Rectal smooth muscle tissue (tissue), 1 donor: Measurements from ENCODE around the gene CHRM4.

Experiments
- H3K27ac ChIP-seq: one replicate; pipeline ENCODE4 v1.7.0; 2013; ENCODE audit warnings: low read depth, low read length, inconsistent platforms
- H3K27me3 ChIP-seq: one replicate; pipeline ENCODE4 v1.7.0; 2013; ENCODE audit warnings: low read length; ENCODE audit not compliant: control insufficient read depth, insufficient read depth
- H3K36me3 ChIP-seq: one replicate; pipeline ENCODE4 v1.7.0; 2013; ENCODE audit warnings: low read length; ENCODE audit not compliant: control insufficient read depth, insufficient read depth
- H3K4me1 ChIP-seq: one replicate; pipeline ENCODE4 v1.7.0; 2013; ENCODE audit warnings: low read length; ENCODE audit not compliant: control insufficient read depth, insufficient read depth
- H3K4me3 ChIP-seq: one replicate; pipeline ENCODE4 v1.7.0; 2013; ENCODE audit warnings: low read length
- H3K9ac ChIP-seq: one replicate; pipeline ENCODE4 v1.7.0; 2013; ENCODE audit warnings: low read length

Gene CHRM4

DNA sequence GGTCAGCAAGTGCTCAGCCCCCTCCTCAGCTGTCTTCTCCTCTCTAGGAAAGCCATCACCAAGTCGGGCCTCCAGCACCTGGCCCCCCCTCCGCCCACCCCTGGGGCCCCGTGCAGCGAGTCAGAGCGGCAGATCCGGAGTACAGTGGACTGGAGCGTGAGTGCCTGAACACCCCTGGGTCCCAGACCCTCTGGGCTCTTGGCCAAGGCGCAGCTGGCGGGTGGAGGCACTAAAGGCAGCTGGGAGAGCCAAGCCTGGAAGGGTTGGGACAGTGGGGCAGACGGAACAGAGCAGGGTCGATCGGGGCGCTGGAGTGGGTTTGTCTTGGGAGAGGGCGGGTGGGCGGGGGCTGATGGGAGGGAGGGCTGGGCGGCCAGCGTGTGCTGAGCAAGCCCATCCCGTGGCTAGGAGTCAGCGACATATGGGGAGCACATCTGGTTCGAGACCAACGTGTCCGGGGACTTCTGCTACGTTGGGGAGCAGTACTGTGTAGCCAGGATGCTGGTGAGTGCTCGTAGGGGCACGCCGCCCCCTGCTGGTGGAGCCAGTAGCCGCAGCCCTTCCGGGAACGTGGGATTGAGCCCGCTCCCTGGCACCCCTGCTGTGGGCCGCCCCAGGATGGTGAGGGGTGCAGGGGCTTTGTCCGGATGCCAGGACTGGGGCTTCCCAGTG lies 24.2 kb downstream of the CHRM4 start:
- Histone ChIP-seq H3K9ac (no peak overlapping the region), H3K36me3 (peaks cover 13% of the 10 kb centered on the region), H3K4me1 (peaks cover 14% of the 10 kb centered on the region), H3K4me3 (no peak overlapping the region), H3K27me3 (no peaks in the 10 kb centered on the region), H3K27ac (no peak overlapping the region)

DNA sequence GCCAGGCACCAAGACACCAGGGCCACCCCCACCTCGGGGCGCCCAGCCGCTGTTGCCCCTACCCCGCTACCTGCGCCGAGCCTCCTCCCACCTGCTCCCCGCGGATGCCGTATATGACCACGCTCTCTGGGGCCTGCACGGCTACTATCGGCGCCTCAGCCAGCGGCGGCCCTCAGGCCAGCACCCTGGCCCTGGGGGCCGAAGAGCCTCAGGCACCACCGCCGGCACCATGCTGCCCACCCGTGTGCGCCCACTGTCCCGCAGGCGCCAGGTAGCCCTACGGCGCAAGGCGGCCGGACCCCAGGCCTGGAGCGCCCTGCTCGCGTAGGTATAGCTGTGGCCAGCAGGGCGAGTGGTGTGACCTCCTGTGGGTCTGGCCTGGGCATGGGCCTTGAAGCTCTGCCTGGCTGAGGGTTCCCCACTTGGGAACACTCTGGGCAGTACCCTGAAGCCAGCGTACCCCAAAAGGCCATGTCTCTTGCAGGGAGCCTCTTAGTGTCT lies 24.9 kb downstream of the CHRM4 start:
- Histone ChIP-seq H3K9ac (no peak overlapping the region), H3K27ac (no peak overlapping the region), H3K4me3 (no peak overlapping the region), H3K27me3 (no peaks in the 10 kb centered on the region), H3K4me1 (peaks cover 21% of the 10 kb centered on the region), H3K36me3 (peaks cover 13% of the 10 kb centered on the region)

DNA sequence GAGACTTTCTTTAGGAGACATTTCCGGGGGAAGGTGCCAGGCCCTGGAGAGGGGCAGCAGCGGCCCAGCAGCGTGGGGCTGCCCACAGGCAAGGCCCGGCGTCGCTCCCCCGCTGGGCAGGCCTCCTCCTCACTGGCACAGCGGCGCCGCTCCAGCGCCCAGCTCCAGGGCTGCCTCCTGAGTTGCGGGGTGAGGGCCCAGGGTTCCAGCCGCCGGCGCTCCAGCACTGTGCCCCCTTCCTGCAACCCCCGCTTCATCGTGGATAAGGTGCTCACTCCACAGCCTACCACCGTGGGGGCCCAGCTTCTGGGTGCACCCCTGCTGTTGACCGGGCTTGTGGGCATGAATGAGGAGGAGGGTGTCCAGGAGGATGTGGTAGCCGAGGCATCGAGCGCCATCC lies 25.3 kb downstream of the CHRM4 start:
- peaks cover 21% of the 10 kb centered on the region for H3K4me1 ChIP-seq
- no peak overlapping the region for H3K9ac ChIP-seq
- no peaks in the 10 kb centered on the region for H3K27me3 ChIP-seq
- H3K27ac ChIP-seq: no peak overlapping the region
- peaks cover 13% of the 10 kb centered on the region for H3K36me3 ChIP-seq
- no peak overlapping the region for H3K4me3 ChIP-seq

DNA sequence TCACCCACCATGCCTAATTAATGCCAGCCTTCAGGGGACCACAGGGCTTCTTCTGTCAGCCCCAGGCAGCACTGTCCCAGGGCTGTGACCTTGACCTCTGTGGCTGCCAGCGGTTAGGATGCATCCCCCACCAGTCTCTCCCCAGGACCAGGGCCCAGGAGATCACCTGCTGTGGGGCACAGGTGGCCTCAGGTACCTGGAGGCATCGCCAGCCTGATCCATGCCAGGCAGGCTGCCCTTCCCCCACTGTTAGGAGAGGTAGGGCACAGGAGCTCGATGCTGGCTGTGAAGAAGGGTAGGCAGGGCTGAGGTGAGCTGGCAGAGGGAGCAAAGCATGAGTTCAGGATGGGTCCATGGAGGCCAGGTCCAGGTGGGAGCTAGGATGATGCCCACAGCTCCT lies 26.8 kb downstream of the CHRM4 start:
- H3K27me3 ChIP-seq: no peaks in the 10 kb centered on the region
- no peak overlapping the region for H3K27ac ChIP-seq
- H3K4me3 ChIP-seq: no peak overlapping the region
- H3K9ac ChIP-seq: no peak overlapping the region
- H3K4me1 ChIP-seq: peaks cover 27% of the 10 kb centered on the region
- H3K36me3 ChIP-seq: peaks cover 8% of the 10 kb centered on the region

DNA sequence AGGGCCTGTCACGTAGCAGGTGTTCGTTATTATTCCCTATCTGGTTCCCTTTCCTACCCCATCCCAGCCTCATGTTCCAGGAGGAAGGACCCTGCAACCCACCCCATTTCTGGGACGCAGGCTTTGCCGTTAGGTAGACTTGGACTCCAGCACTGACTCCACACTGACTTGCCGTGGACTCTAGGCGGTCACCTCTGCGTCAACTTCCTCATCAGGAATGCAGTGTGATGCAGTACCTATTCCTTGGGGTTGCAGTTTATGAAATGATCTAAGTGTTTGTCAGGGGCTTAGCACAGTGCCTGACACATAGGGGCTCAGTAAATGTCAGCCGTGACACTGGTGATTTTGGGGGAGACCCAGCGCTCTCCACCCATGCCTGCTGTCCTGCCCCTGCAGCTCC lies 27.5 kb downstream of the CHRM4 start:
- Histone ChIP-seq H3K4me1 (peaks cover 27% of the 10 kb centered on the region), H3K36me3 (peaks cover 7% of the 10 kb centered on the region), H3K27me3 (no peaks in the 10 kb centered on the region), H3K9ac (no peak overlapping the region), H3K4me3 (no peak overlapping the region), H3K27ac (no peak overlapping the region)

DNA sequence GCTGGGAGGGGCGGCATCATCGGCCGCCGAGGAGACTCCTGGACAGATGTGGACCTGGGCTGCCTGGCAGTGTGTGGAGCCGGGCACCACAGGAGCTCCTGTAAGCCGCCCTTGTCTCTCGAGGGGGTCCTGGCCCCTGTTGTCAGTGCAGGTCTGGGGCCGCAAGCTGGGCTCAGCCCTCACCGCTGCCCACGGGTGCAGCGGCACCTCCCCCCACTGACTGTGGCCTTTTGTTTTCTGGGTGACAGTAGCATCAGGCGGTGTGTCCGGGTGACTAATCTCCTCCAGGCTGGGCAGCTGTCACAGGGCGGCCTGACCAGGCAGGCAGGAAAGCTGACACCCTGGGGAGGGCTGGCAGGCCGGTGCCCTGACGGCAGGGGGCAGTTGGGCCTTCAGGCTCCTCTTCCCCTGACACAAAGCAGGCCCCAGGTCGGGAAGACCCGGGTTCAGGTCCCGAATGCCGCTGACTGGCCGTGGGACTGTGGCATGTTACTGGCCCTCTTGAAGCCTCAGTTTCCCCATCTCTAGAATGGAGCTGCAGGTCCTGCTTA lies 28.0 kb downstream of the CHRM4 start:
- no peak overlapping the region for H3K9ac ChIP-seq
- H3K27ac ChIP-seq: no peak overlapping the region
- H3K4me1 ChIP-seq: peaks cover 27% of the 10 kb centered on the region
- H3K36me3 ChIP-seq: peaks cover 7% of the 10 kb centered on the region
- H3K4me3 ChIP-seq: no peak overlapping the region
- no peaks in the 10 kb centered on the region for H3K27me3 ChIP-seq

DNA sequence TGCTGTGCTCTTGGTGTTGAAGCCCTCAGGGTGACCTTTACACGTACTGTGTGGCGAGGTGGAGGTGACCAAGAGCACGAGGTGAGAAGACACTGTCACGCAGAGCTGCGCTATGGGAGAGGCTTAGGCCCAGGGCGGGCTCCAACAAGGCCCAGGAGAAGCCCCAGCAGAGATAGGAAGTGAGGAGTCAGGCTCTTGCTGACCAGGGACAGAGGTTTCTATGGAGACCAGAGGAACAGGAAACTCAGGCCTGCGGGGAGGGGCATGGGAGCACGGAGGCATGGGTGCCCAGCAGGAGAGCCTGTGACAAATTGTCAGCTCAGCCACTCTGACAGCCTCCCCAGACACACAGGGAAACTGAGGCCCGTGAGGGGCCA lies 28.6 kb downstream of the CHRM4 start:
- Histone ChIP-seq H3K36me3 (peaks cover 5% of the 10 kb centered on the region), H3K9ac (no peak overlapping the region), H3K27me3 (no peaks in the 10 kb centered on the region), H3K27ac (no peak overlapping the region), H3K4me1 (peaks cover 27% of the 10 kb centered on the region), H3K4me3 (peak overlapping the region; percentile 31)

DNA sequence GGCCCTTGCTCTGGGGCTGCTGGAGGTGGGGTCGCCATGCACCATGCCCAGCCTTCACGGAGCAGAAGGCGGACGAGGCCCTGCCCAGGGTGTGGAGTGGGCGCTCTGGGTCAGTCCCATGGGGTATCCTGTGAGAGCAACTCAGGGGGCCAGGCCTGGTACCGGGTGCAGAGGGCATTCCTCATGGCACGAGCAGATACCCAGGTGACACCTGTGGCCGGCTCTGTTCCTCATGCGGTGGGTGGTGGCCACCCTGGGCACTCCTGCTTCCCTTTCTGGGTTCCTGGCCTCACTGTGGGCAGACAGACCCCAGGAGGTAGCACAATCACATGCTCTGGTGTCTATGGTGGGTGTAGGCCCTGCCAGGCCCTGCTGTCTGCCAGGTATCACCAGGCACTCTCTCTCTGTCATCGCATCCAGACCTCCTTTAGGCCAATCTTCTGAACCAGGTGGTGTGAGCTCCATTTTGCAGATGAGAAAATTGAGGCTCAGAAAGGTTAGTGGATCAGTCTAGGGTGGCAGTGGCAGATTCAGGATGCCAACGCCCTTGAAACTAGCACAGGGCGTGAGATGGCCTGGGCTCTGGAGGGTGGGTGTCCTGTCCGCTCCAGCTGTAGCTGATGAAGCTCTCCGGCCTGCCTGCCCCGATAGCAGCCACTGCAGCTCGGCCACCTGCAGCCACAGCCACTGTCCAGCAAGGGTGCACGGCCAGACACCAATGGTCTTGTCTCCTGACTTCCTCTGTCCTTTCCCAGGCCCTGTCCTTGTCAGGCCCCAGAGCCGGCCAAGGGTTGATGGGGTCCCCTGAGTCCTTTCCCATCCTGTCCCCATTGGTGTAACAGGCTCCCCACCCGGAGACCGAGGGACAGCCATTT lies 29.2 kb downstream of the CHRM4 start:
- H3K9ac ChIP-seq: no peak overlapping the region
- peak overlapping the region; percentile 82 for H3K27ac ChIP-seq
- no peaks in the 10 kb centered on the region for H3K27me3 ChIP-seq
- peaks cover 27% of the 10 kb centered on the region for H3K4me1 ChIP-seq
- peak overlapping the region; percentile 65 for H3K4me3 ChIP-seq
- peaks cover 2% of the 10 kb centered on the region for H3K36me3 ChIP-seq

DNA sequence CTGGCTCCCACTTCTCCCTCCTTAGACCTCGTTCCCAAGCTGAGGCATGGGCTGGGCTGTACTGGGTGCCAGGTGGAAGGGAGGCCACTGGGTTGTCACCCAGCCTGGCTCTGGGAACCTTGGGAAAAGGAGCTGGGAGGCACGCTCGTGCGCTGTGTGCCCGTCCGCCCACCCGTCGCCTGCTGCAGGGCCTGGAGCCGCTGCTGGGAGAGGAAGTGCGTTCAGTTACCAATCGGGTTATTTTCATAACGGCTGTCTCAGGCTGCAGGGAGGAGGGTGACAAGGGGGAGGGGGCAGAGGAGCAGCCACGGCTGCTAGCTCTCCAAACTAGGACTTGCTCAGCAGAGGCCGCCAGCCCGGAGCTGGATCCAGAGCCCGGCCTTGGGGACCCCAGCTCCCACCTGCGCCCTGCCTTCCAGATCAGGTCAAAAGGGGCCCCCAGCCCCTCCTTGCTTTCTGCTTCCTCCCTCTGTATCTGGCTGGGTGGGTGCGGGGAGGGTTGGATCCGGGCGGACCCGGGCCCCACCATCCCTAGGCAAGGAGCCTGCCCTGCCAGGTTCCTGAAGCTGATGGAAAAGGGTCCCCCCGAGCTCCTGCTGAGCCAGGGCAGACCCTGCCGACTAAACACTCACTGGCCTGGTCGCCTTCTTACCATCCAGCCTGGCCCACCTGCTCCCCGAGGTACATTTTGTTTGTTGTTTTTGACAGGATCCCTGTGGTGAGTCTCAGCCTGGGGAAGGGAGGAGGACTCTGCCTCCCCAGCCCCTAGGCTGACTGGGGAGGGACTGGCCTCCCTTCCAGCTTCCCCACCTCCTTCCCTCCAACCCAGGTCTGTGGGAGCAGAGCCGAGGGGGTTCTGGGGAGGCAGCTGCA lies 30.1 kb downstream of the CHRM4 start:
- Histone ChIP-seq H3K4me1 (peaks cover 27% of the 10 kb centered on the region), H3K9ac (peak overlapping the region; percentile 43), H3K36me3 (peaks cover 2% of the 10 kb centered on the region), H3K27ac (peak overlapping the region; percentile 82), H3K27me3 (no peaks in the 10 kb centered on the region), H3K4me3 (peak overlapping the region; percentile 65)

DNA sequence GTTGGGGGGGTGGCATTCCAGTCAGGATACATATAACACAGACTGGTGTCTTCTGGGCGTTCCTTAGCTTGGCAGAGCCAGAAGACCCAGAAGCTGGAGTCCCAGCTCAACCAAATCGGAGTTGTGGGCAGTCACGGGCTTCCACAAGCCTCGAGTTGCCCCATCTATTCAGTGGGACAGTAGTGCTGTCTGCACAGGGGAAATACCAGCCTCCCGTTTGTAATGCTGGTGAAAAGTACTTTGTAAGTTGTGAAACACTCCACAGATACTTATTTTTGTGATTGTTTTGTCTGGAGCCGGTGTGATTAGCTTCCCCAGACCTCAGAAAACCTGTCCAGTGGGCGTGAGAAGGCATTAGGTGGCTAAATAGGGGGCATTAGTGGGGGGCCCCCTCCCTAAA lies 30.7 kb downstream of the CHRM4 start:
- Histone ChIP-seq H3K4me3 (peak overlapping the region; percentile 65), H3K27me3 (no peaks in the 10 kb centered on the region), H3K27ac (peak overlapping the region; percentile 82), H3K4me1 (peaks cover 27% of the 10 kb centered on the region), H3K9ac (peak overlapping the region; percentile 43), H3K36me3 (peaks cover 2% of the 10 kb centered on the region)

DNA sequence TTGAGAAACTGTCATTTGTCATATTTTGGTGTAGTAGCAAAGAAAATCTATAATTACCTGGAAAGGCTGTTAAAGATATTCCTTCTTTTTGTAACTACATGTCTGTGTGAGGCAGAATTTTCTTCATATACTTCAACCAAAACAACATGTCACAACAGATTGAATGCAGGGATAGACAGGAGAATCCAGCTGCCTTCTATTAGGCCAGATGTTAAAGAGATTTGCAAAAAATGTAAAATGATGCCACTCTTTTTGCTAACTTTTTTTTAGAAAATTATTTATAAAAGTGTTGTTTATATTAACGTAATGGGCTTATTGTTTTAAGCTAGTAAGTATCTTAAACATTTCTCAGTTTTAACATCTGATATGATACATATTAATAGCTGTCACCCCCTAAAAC lies 31.6 kb downstream of the CHRM4 start:
- H3K4me3 ChIP-seq: no peak overlapping the region
- H3K27ac ChIP-seq: no peak overlapping the region
- peaks cover 27% of the 10 kb centered on the region for H3K4me1 ChIP-seq
- peaks cover 2% of the 10 kb centered on the region for H3K36me3 ChIP-seq
- no peaks in the 10 kb centered on the region for H3K27me3 ChIP-seq
- no peak overlapping the region for H3K9ac ChIP-seq

DNA sequence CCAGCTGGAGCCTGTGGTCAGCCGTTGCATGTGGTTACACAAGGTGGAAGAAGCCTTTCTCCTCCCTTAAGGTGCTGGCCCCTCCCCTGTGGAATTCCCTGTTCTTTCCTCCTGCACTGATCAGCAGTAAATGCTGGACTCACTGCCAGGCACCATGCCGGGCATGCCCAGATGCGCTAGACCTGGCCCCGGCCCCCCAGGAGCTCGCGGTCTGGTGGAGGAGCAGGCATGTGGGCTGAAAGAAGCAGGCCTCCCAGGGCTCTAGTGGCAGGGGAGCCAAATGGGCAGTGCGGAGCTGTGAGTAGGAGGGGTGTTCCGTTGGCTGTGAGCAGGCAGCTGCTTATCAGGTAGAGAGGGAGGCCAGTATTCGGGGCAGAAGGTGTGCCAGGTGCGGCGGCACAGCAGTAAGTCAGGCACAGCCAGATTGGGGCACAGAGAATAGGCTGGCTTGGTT lies 34.1 kb downstream of the CHRM4 start:
- peaks cover 16% of the 10 kb centered on the region for H3K4me1 ChIP-seq
- H3K27ac ChIP-seq: no peak overlapping the region
- no peak overlapping the region for H3K9ac ChIP-seq
- no peak overlapping the region for H3K4me3 ChIP-seq
- no peaks in the 10 kb centered on the region for H3K27me3 ChIP-seq
- no peaks in the 10 kb centered on the region for H3K36me3 ChIP-seq
